ENCODE measurements around the gene USP20. TPM values are rescaled to one million over a fixed set of nuclear protein-coding genes. Genes with fewer than 3 reads are reported as not detected.

The USP20 gene
- total RNA-seq, 1 donor from 2014 or later = 27.0 TPM

- H3K27ac ChIP-seq = no peak overlapping the region
- DNase-seq = no peak
- H3K4me3 ChIP-seq = no peak overlapping the region
- ATAC-seq = no peak
- no peaks in the 10 kb centered on the region for H3K9me3 ChIP-seq
- H3K4me1 ChIP-seq = no peaks in the 10 kb centered on the region
- peaks cover 47% of the 10 kb centered on the region for H3K36me3 ChIP-seq
- TF ChIP-seq CTCF (IDR thresholded peaks at IDR 0.05) = no peak
- H3K27me3 ChIP-seq (ENCODE audit: low read depth) = no peaks in the 10 kb centered on the region
- intact Hi-C loops (cut with DNase I) = no loop called here
Measured at GRCh38 chr9:129871046-129871445, 35.8 kb downstream of the USP20 start.

GRCh38 chr9:129873563-129874190 lies 38.4 kb downstream of the USP20 start:
- DNase-seq (no peak), ATAC-seq (no peak)
- H3K9me3 ChIP-seq = no peaks in the 10 kb centered on the region
- no peak for TF ChIP-seq CTCF (IDR thresholded peaks at IDR 0.05)
- H3K36me3 ChIP-seq = peaks cover 48% of the 10 kb centered on the region
- no peak overlapping the region for H3K4me3 ChIP-seq
- no peaks in the 10 kb centered on the region for H3K4me1 ChIP-seq
- H3K27me3 ChIP-seq (ENCODE audit: low read depth) = no peaks in the 10 kb centered on the region
- no peak overlapping the region for H3K27ac ChIP-seq
- intact Hi-C loops (cut with DNase I) = no loop called here

GRCh38 chr9:129874261-129875101 lies 39.2 kb downstream of the USP20 start:
- no peak overlapping the region for H3K4me3 ChIP-seq
- H3K9me3 ChIP-seq = no peaks in the 10 kb centered on the region
- no peak for ATAC-seq
- intact Hi-C loops (cut with DNase I) = no loop called here
- H3K27ac ChIP-seq = no peak overlapping the region
- H3K27me3 ChIP-seq (ENCODE audit: low read depth) = no peaks in the 10 kb centered on the region
- peaks cover 45% of the 10 kb centered on the region for H3K36me3 ChIP-seq
- H3K4me1 ChIP-seq = no peaks in the 10 kb centered on the region
- no peak for DNase-seq
- no peak for TF ChIP-seq CTCF (IDR thresholded peaks at IDR 0.05)

GRCh38 chr9:129875181-129875611 lies 39.9 kb downstream of the USP20 start:
- TF ChIP-seq CTCF (IDR thresholded peaks at IDR 0.05) = no peak
- intact Hi-C loops (cut with DNase I) = no loop called here
- Histone ChIP-seq H3K9me3 (no peaks in the 10 kb centered on the region), H3K27ac (no peak overlapping the region), H3K27me3 (ENCODE audit: low read depth) (no peaks in the 10 kb centered on the region), H3K4me3 (no peak overlapping the region), H3K4me1 (no peaks in the 10 kb centered on the region), H3K36me3 (peaks cover 45% of the 10 kb centered on the region)
- ATAC-seq = no peak
- no peak for DNase-seq

- intact Hi-C loops (cut with DNase I) = no loop called here
- no peaks in the 10 kb centered on the region for H3K27me3 ChIP-seq (ENCODE audit: low read depth)
- no peaks in the 10 kb centered on the region for H3K4me1 ChIP-seq
- H3K36me3 ChIP-seq = peaks cover 45% of the 10 kb centered on the region
- no peak for DNase-seq
- no peaks in the 10 kb centered on the region for H3K9me3 ChIP-seq
- no peak for TF ChIP-seq CTCF (IDR thresholded peaks at IDR 0.05)
- H3K27ac ChIP-seq = no peak overlapping the region
- H3K4me3 ChIP-seq = no peak overlapping the region
- no peak for ATAC-seq
Measured at GRCh38 chr9:129875687-129876395, 40.6 kb downstream of the USP20 start.

All from lower lobe of right lung (tissue), 2 donors.